Endodermal cell (in vitro differentiated cells): ENCODE data around the gene BYSL. TPM values are rescaled to one million over a fixed set of nuclear protein-coding genes. Genes with fewer than 3 reads are reported as not detected.

Experiments used
- DNase-seq: peaks from one replicate; pipeline ENCODE4 v3.0.0-alpha.2; 2017
- H3K27ac ChIP-seq: 2 replicates; pipeline ENCODE4 v1.5.1; 2013; ENCODE audit warnings: mild to moderate bottlenecking, low read depth, low read length, moderate library complexity
- H3K27me3 ChIP-seq: 2 replicates; pipeline ENCODE4 v1.6.1; 2013; ENCODE audit warnings: mild to moderate bottlenecking, low read length, moderate library complexity; ENCODE audit not compliant: insufficient read depth, control insufficient read depth, poor library complexity, severe bottlenecking
- H3K36me3 ChIP-seq: 2 replicates; pipeline ENCODE4 v1.7.0; 2013; ENCODE audit warnings: mild to moderate bottlenecking, low read length, moderate library complexity; ENCODE audit not compliant: control insufficient read depth, insufficient read depth
- H3K4me1 ChIP-seq: one replicate; pipeline ENCODE4 v1.7.0; 2013; ENCODE audit warnings: low read length; ENCODE audit not compliant: control insufficient read depth, insufficient read depth
- H3K4me3 ChIP-seq: 2 replicates; pipeline ENCODE4 v1.5.1; 2013; ENCODE audit warnings: mild to moderate bottlenecking, low read length, moderate library complexity
- H3K9ac ChIP-seq: 2 replicates; pipeline ENCODE4 v1.6.1; 2013; ENCODE audit warnings: mild to moderate bottlenecking, low read length, moderate library complexity; ENCODE audit not compliant: poor library complexity, severe bottlenecking; ENCODE audit errors: extremely low read depth
- H3K9me3 ChIP-seq: 2 replicates; pipeline ENCODE4 v1.6.1; 2013; ENCODE audit warnings: mild to moderate bottlenecking, low read length, moderate library complexity; ENCODE audit not compliant: control insufficient read depth
- H3K27ac Mint-ChIP-seq: 2 replicates; pipeline ENCODE4 v1.8.0; 2020; ENCODE audit warnings: mixed read lengths
- H3K27me3 Mint-ChIP-seq: 2 replicates; pipeline ENCODE4 v1.8.0; 2021; ENCODE audit warnings: mild to moderate bottlenecking, mixed read lengths; ENCODE audit not compliant: insufficient read depth
- H3K36me3 Mint-ChIP-seq: 2 replicates; pipeline ENCODE4 v1.8.0; 2020; ENCODE audit warnings: low read depth, mixed read lengths
- H3K4me1 Mint-ChIP-seq: 2 replicates; pipeline ENCODE4 v1.8.0; 2020; ENCODE audit warnings: mixed read lengths
- H3K4me3 Mint-ChIP-seq: 2 replicates; pipeline ENCODE4 v1.8.0; 2020; ENCODE audit warnings: mild to moderate bottlenecking, moderate library complexity, mixed read lengths
- H3K9me3 Mint-ChIP-seq: 2 replicates; pipeline ENCODE4 v1.8.0; 2020; ENCODE audit warnings: mild to moderate bottlenecking, mixed read lengths
- WGBS, 2 experiments: methylation state at CpG; one replicate each; pipeline versions ENCODE4 v1.1.5 to v1.1.7; 2013; ENCODE audit warnings: missing lambda C conversion rate in 2 of 2, mixed read lengths in 1 of 2; ENCODE audit not compliant: insufficient coverage in 1 of 2, insufficient read length in 1 of 2; 5-methylcytosine and 5-hydroxymethylcytosine counted together
- total RNA-seq, 2 donors: library from RNA; stranded (reverse); fragmentation: NEBNext Ultra II Directional in 1 of 2; extraction: Animal tissue kit (Norgen Biotek cat#: 25700) in 1 of 2; gene quantifications; 2 replicates in 1 of 2; 3 replicates in 1 of 2; pipeline ENCODE4 v1.2.1, GENCODE V29; 2021
- TF ChIP-seq, protein P1 (sequence below): fragments of 200-600 bp; sonication (generic); conservative IDR thresholded peaks from 2 replicates; pipeline ENCODE4 v1.5.0; 2021; ENCODE audit warnings: antibody characterized with exemption, mild to moderate bottlenecking

BYSL gene
- total RNA-seq, 2 donors from 2014 or later = 29.4 to 36.3 TPM

DNA sequence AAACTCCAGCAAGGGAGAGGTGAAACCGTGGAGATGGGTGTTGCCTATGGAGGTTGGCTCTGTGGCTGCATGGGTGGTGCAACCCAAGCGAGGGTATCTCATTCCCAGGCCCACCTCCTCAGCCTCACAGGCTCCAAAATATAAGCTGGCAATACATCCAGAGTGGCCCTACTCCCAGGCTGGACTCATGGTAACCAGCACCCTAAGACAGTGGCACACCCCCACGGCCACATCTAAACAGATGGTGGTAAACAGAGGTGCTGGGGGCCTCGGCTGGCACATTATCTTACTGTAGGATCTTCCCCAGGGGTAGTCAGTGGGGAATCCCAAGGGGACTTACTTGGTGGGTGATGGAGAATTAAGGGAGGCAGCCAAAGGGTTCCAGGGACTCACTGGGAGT, 54.0 kb downstream of the BYSL start:
- H3K36me3 ChIP-seq = no peaks in the 10 kb centered on the region
- Mint-ChIP-seq H3K27ac (no peak overlapping the region), H3K36me3 (no peaks in the 10 kb centered on the region), H3K27me3 (no peaks in the 10 kb centered on the region), H3K4me1 (peaks cover 4% of the 10 kb centered on the region), H3K9me3 (no peaks in the 10 kb centered on the region), H3K4me3 (no peak overlapping the region)
- H3K27ac ChIP-seq = no peak overlapping the region
- no peaks in the 10 kb centered on the region for H3K4me1 ChIP-seq
- no peak overlapping the region for H3K4me3 ChIP-seq
- no peak overlapping the region for H3K9ac ChIP-seq
- TF ChIP-seq, protein P1, sequence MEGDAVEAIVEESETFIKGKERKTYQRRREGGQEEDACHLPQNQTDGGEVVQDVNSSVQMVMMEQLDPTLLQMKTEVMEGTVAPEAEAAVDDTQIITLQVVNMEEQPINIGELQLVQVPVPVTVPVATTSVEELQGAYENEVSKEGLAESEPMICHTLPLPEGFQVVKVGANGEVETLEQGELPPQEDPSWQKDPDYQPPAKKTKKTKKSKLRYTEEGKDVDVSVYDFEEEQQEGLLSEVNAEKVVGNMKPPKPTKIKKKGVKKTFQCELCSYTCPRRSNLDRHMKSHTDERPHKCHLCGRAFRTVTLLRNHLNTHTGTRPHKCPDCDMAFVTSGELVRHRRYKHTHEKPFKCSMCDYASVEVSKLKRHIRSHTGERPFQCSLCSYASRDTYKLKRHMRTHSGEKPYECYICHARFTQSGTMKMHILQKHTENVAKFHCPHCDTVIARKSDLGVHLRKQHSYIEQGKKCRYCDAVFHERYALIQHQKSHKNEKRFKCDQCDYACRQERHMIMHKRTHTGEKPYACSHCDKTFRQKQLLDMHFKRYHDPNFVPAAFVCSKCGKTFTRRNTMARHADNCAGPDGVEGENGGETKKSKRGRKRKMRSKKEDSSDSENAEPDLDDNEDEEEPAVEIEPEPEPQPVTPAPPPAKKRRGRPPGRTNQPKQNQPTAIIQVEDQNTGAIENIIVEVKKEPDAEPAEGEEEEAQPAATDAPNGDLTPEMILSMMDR = no peak
- H3K27me3 ChIP-seq = no peaks in the 10 kb centered on the region
- no peaks in the 10 kb centered on the region for H3K9me3 ChIP-seq
- no peak for DNase-seq
- WGBS, 2 experiments = 92 to 100% methylated on average over 1 to 4 of the region's 4 CpGs

DNA sequence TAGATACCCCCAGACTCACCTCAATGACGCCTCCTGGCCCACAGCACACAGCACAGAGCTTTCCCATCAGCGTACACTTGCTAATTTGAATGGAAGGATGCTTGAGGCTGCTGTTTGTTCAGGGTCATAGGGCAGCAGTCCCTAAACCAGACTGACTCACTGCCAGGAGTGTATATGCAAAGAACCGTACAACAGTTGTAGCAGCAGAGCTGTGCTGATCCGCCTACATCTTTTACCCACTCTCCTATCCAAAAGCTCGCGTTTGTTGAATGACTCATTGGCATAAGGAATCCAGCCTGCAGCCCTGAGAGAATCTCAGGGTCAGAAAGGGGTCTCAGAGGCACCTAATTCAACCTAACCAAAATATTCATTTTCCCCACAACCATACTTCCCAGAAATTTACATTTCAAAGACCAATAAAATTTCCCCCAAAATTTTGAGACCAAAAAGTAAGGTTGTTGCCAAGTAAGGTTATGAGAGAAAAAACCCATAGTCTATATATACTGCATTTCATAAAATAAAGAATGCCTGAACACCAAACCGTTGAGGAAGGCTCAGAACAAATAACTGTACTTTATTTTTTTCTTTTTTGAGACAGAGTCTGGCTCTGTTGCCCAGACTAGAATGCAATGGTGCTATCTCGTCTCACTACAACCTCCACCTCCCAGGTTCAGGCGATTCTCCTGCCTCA, 55.6 kb downstream of the BYSL start:
- Histone ChIP-seq H3K36me3 (no peaks in the 10 kb centered on the region), H3K4me3 (no peak overlapping the region), H3K4me1 (no peaks in the 10 kb centered on the region), H3K27me3 (no peaks in the 10 kb centered on the region), H3K9ac (no peak overlapping the region), H3K27ac (no peak overlapping the region), H3K9me3 (no peaks in the 10 kb centered on the region)
- WGBS, 2 experiments = 67 to 68% methylated on average over 5 to 9 of the region's 9 CpGs
- Mint-ChIP-seq H3K4me1 (peaks cover 4% of the 10 kb centered on the region), H3K4me3 (no peak overlapping the region), H3K36me3 (no peaks in the 10 kb centered on the region), H3K27me3 (no peaks in the 10 kb centered on the region), H3K27ac (no peak overlapping the region), H3K9me3 (no peaks in the 10 kb centered on the region)
- DNase-seq = no peak
- TF ChIP-seq, protein P1 = no peak

Other genes with a start within 250 kb of the BYSL start
- gene TFEB, start 185.9 kb upstream of the BYSL start, total RNA-seq = under 1 TPM in 1 of 2 donors, not detected in 1; 0.24 TPM
- not detected for gene PGC, start 174.1 kb upstream of the BYSL start, total RNA-seq
- gene FRS3, start 141.6 kb upstream of the BYSL start, total RNA-seq = 10 to 100 TPM in 1 of 2 donors, 1 to 10 TPM in 1; 7.5 to 12.0 TPM
- 1 to 10 TPM; 2.6 to 3.6 TPM for gene PRICKLE4, start 140.7 kb upstream of the BYSL start, total RNA-seq
- gene TOMM6, start 133.8 kb upstream of the BYSL start, total RNA-seq = 100 to 1,000 TPM; 207 to 212 TPM
- 10 to 100 TPM; 14.0 to 18.9 TPM for gene USP49, start 26.1 kb upstream of the BYSL start, total RNA-seq
- 10 to 100 TPM; 27.4 to 38.4 TPM for gene MED20, start 360 bp upstream of the BYSL start, total RNA-seq
- gene CCND3, start 20.3 kb downstream of the BYSL start, total RNA-seq = 10 to 100 TPM in 1 of 2 donors, 1 to 10 TPM in 1; 8.5 to 11.7 TPM
- gene TAF8, start 129.0 kb downstream of the BYSL start, total RNA-seq = 10 to 100 TPM; 27.9 to 31.0 TPM
- 10 to 100 TPM; 23.4 to 24.4 TPM for gene C6orf132, start 221.1 kb downstream of the BYSL start, total RNA-seq